NB4 (cell line): Measurements from ENCODE around the gene TSHZ2.

Experiments used
- DNase-seq: peaks from one replicate; pipeline ENCODE4 v3.0.0; 2010; ENCODE audit warnings: low read depth
- H3K4me3 ChIP-seq: one replicate; pipeline ENCODE4 v1.5.1; 2011; ENCODE audit warnings: mild to moderate bottlenecking, low read depth, low read length, moderate library complexity
- MYC ChIP-seq: IDR thresholded peaks from 2 replicates; pipeline ENCODE4 v1.6.1; 2011; ENCODE audit warnings: low read depth, low read length
- POLR2A ChIP-seq: IDR thresholded peaks from 2 replicates; pipeline ENCODE4 v1.6.1; 2011; ENCODE audit warnings: mild to moderate bottlenecking; ENCODE audit not compliant: insufficient read length; ENCODE audit errors: extremely low read depth
- TF ChIP-seq, protein P1 (sequence below): IDR thresholded peaks from one replicate; pipeline ENCODE4 v1.5.1; 2012; ENCODE audit warnings: low read depth, low read length
- TF ChIP-seq, protein P2 (sequence below): IDR thresholded peaks from 2 replicates; pipeline ENCODE4 v1.6.1; 2011; ENCODE audit warnings: low read depth, low read length

TSHZ2 gene

DNA sequence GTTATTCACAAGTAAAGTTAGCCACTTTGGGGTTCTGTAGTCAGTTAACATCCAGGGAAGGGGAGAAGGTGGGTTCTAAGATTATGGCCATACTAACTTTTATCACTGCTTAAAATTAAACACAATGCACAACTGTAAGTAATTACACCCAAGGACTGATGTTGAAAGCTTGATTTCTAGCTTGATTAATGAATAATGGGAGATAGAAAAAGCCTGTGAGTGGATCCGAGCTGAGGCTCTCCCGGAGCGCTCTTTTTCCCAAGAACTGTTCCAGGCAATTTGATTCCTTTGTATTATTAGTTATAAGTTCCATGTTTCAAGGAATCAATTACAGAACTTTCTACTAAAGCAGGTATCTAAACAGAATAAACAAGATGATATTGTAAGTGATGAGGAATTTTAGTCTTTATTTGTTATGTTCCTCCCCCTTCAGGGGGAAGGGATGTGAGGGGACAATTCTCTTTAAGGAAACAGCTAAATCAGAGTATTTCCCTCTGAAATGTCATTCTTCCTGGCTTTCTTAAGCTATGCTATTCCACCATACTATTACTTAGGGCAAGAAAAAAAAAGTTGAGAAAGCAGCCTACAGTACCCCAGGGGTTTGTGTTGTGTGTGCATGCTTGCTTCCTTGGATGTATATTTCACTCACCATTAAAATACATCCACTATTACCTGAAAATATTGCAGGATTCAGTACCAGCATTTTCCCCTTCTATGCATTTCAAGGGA, 3.8 kb downstream of the TSHZ2 start:
- DNase-seq, result no peak
- TF ChIP-seq MYC, result no peak
- no peak overlapping the region for H3K4me3 ChIP-seq

DNA sequence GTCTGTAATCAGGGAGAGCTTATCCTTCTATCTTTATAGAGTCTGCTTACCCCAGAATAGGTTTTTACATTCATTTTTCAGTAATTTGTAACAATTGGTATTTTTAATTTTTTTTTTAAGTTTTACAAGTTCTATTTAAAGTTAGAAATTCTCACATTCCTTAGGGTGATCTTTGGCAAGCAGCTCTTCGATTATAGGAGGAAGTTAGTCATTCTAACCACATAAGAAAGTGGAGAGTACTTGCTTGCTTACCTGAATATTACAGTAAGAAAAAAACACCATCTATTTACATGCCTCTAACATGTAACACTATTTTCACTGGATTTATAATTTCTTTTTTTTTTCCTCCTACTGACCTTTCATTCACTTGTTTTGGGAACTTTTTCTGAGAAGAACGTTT, 6.7 kb downstream of the TSHZ2 start:
- DNase-seq, result no peak
- TF ChIP-seq, protein P1, sequence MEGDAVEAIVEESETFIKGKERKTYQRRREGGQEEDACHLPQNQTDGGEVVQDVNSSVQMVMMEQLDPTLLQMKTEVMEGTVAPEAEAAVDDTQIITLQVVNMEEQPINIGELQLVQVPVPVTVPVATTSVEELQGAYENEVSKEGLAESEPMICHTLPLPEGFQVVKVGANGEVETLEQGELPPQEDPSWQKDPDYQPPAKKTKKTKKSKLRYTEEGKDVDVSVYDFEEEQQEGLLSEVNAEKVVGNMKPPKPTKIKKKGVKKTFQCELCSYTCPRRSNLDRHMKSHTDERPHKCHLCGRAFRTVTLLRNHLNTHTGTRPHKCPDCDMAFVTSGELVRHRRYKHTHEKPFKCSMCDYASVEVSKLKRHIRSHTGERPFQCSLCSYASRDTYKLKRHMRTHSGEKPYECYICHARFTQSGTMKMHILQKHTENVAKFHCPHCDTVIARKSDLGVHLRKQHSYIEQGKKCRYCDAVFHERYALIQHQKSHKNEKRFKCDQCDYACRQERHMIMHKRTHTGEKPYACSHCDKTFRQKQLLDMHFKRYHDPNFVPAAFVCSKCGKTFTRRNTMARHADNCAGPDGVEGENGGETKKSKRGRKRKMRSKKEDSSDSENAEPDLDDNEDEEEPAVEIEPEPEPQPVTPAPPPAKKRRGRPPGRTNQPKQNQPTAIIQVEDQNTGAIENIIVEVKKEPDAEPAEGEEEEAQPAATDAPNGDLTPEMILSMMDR, result no peak
- TF ChIP-seq, protein P2, sequence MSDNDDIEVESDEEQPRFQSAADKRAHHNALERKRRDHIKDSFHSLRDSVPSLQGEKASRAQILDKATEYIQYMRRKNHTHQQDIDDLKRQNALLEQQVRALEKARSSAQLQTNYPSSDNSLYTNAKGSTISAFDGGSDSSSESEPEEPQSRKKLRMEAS, result no peak
- TF ChIP-seq MYC (no peak), POLR2A (no peak)
- no peak overlapping the region for H3K4me3 ChIP-seq

DNA sequence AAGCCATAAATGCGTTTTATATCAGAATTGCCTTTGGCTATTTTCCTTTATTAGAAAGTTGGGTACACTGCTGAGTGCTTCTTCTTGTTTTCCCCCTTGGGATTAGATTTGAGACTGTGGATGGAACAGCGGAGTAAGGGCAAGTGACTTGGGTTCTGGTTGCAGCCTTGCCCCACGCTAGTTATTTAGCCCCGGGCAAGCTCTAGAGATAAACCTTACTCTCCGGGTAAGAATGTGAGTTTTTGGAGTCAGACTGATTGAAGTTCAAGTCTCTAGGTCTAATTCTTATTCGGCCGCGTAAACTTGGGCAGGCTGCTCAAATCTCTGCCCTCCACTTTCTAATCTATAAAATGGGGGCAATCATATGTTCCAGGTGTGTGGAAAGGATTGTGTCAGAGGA, 8.9 kb downstream of the TSHZ2 start:
- H3K4me3 ChIP-seq, result no peak overlapping the region
- DNase-seq, result no peak
- no peak for TF ChIP-seq MYC
- no peak for TF ChIP-seq POLR2A
- TF ChIP-seq, protein P2, result no peak
- TF ChIP-seq, protein P1, result no peak

DNA sequence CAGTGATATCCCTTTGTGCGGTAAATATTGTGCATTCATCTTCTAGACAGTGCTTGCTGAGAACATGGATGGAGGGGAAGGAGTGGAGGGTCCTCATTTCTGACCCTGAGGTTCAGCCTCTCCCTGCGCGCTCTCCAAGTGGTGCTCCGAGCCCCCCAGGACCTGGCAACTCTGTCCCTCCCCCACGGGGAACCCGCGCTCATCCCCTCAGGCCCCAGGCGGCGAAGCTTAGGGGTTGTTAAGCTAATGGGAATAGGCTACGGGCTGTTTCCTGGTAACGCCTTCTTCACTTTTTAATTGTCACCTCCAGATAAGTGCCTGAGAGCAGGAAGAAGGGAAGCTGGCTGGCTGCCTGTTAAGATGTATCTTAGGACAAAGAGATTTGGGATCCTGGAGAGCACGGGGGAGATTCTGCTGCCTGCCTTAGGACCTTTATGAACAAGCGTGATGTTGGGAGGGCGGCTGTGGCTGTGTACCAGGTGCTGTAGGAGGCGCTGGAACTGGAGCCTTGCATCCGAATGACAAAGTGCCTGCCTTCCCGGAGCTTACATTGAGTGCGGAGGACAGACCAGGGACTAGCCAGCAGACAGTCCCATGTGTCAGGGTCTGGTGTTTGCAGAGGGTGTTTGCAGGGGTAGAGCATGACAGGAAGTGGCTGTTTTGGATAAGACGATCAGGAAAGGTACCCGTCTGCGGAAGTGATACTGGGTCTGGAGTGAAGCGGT, 11.7 kb downstream of the TSHZ2 start:
- DNase-seq, result no peak
- no peak for TF ChIP-seq POLR2A
- no peak overlapping the region for H3K4me3 ChIP-seq

DNA sequence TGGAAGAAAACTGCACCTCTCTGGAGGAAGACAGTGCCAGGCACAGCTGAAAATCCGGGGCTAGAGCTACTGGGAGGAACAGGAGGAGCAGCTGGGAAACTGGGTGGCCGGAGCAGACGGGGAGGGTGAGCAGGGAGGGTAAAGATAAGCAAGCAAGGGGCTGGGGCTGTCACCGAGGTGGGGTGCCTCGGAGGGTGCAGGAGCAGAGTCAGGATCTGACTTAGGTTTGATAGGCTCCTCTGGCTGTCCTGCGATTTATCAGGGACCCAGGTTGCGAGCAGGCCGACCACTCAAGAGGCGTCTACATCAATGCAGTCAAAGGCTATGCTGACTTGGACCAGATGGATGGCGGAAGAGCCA, 12.3 kb downstream of the TSHZ2 start:
- H3K4me3 ChIP-seq, result no peak overlapping the region
- TF ChIP-seq, protein P1, result no peak
- TF ChIP-seq, protein P2, result no peak
- TF ChIP-seq MYC (no peak), POLR2A (no peak)

DNA sequence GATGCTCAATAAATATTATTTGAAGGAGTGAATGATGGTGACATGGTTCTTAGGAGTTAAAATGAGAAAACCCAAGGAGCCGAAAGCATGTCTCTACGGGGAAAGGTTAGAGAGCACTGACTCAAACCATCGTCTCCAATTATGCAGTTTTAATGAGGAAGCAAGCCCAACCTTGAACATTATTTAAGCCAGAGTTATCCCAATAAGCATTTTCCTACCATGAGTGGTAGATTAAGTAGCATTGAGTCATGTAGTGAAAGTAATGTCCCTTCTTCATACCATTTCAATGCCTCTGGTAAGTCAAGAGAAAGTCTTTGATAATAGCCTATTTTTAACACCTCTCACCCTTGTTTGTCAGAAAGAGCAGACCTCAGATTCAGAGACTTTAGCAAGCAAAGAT, 13.5 kb downstream of the TSHZ2 start:
- TF ChIP-seq, protein P1, result no peak
- TF ChIP-seq POLR2A, result no peak
- TF ChIP-seq MYC, result no peak
- TF ChIP-seq, protein P2, result no peak
- DNase-seq, result no peak
- no peak overlapping the region for H3K4me3 ChIP-seq

More for the DNA sequence above, 12.3 kb downstream of the TSHZ2 start:
- DNase-seq, result no peak

DNA sequence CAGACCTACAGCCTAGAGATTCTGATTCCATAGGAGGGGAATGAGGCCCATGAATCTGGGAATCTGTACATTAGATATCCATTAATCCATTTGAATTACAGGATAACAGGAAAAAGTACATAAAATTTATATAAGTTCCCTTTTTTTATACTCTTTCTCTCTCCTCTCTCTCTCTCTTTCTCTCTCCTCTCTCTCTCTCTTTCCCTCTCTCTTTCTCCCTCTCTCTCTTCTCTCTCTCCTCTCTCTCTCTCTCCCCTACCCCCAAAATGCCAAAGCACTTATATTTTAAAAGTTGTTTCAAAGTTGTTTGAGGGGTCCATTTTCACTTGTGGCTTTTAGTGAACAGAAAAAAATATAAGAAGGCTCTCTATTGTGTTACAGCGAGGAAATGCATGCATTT, 15.1 kb downstream of the TSHZ2 start:
- TF ChIP-seq, protein P1, result no peak
- TF ChIP-seq MYC, result no peak
- TF ChIP-seq, protein P2, result no peak
- TF ChIP-seq POLR2A, result no peak
- H3K4me3 ChIP-seq, result no peak overlapping the region
- DNase-seq, result no peak
